ENCODE measurements around the gene NBAS.

DNA sequence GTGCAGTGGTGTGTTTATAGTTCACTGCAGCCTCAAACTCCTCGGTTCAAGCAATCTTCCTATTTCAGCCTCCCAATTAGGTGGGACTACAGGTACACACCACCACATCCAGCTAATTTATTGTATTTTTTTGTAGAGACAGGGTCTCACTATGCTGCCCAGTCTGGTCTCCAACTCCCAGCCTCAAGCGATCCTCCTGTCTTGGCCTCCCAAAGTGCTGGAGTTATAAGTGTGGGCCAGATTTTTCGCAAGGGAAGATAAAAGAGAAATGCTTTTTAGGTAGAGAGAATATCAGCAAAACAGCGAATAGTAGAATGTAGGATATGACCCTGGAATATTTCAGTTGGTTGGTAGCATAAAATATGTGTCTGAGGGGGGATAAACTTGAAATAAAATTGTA is 34.8 kb upstream of the NBAS start:
- TF ChIP-seq, protein P1, sequence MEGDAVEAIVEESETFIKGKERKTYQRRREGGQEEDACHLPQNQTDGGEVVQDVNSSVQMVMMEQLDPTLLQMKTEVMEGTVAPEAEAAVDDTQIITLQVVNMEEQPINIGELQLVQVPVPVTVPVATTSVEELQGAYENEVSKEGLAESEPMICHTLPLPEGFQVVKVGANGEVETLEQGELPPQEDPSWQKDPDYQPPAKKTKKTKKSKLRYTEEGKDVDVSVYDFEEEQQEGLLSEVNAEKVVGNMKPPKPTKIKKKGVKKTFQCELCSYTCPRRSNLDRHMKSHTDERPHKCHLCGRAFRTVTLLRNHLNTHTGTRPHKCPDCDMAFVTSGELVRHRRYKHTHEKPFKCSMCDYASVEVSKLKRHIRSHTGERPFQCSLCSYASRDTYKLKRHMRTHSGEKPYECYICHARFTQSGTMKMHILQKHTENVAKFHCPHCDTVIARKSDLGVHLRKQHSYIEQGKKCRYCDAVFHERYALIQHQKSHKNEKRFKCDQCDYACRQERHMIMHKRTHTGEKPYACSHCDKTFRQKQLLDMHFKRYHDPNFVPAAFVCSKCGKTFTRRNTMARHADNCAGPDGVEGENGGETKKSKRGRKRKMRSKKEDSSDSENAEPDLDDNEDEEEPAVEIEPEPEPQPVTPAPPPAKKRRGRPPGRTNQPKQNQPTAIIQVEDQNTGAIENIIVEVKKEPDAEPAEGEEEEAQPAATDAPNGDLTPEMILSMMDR (conservative IDR thresholded peaks at IDR 0.05 in 1 of 2, IDR thresholded peaks at IDR 0.05 in 1 of 2; ENCODE audit: low read depth in 1 of 2, low read length in 2 of 2) = no peak
- TF ChIP-seq EZH2 (IDR thresholded peaks at IDR 0.05; ENCODE audit: low read length, missing control alignments) = no peak
